Measurements from ENCODE around the gene SS18.
"Not testable (repeated sequence)": the region's sequence is repeated elsewhere in the genome, so short reads cannot be mapped to it uniquely, and the experiment has no call there.

Gene SS18, protein sequence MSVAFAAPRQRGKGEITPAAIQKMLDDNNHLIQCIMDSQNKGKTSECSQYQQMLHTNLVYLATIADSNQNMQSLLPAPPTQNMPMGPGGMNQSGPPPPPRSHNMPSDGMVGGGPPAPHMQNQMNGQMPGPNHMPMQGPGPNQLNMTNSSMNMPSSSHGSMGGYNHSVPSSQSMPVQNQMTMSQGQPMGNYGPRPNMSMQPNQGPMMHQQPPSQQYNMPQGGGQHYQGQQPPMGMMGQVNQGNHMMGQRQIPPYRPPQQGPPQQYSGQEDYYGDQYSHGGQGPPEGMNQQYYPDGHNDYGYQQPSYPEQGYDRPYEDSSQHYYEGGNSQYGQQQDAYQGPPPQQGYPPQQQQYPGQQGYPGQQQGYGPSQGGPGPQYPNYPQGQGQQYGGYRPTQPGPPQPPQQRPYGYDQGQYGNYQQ

GRCh38 chr18:26090130-26091046, at the start of gene SS18:
SS18 (minus strand) TSS chr18:26090613; CDS start chr18:26090569, 44 bp downstream.
- FAIRE-seq: no peak

GRCh38 chr18:26135548-26135947, 45.1 kb upstream of the SS18 start:
- DNase-seq (ENCODE audit: insufficient read length, low spot score): no peak
- no peak for FAIRE-seq

More at GRCh38 chr18:26090130-26091046, at the start of gene SS18:
- DNase-seq (ENCODE audit: insufficient read length, low spot score): peak; percentile 71

DNA sequence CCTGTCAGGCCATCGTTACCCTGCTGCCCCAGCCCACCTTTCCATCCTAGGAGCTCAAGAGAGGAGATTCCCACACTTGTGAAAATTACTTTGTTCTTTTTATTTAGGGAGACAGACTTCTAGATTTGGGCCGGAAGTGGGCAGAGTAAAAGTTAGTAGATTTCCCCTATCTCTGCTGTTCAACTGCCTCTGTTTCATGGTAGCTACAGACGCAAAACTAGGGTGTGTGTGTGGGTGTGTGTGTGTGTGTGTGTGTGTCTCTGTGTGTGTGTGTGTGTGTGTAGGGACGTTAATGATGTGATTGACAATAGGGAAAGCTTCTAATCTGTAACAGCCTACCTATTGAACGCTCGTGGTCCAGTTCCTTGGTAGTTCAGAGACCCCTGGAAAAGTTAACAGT, 43.7 kb upstream of the SS18 start:
- no peak for DNase-seq (ENCODE audit: insufficient read length, low spot score)
- FAIRE-seq: no peak

- DNase-seq (ENCODE audit: insufficient read length, low spot score): no peak
- no peak for FAIRE-seq
These were observed 43.2 kb upstream of the SS18 start, which contains the start of gene PSMA8 for GRCh38 chr18:26133652-26134051. PSMA8 (plus strand) TSS chr18:26133869; CDS start chr18:26133966, 97 bp downstream.

- DNase-seq (ENCODE audit: insufficient read length, low spot score); FAIRE-seq: not testable (repeated sequence)
These were observed 37.8 kb upstream of the SS18 start for GRCh38 chr18:26128192-26128591.

GRCh38 chr18:26127786-26128185, 37.4 kb upstream of the SS18 start:
- DNase-seq (ENCODE audit: insufficient read length, low spot score) (no peak), FAIRE-seq (no peak)

- not testable (repeated sequence) for FAIRE-seq; DNase-seq (ENCODE audit: insufficient read length, low spot score)
These were observed 31.6 kb upstream of the SS18 start for GRCh38 chr18:26121994-26122393.

DNA sequence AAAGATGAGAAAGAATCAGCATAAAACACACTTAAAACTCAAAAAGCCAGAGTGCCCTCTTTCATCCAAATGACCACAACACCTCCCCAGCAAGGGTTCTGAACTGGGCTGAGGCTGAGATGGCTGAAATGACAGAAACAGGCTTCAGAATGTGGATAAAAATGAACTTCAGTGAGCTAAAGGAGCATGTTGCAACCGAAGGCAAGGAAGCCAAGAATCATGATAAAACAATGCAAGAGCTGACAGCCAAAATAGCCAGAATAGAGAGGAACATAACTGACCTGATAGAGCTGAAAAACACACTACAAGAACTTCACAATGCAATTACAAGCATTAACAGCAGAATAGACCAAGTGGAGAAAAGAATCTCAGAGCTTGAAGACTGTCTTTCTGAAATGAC, 31.1 kb upstream of the SS18 start:
- DNase-seq (ENCODE audit: insufficient read length, low spot score): no peak

DNA sequence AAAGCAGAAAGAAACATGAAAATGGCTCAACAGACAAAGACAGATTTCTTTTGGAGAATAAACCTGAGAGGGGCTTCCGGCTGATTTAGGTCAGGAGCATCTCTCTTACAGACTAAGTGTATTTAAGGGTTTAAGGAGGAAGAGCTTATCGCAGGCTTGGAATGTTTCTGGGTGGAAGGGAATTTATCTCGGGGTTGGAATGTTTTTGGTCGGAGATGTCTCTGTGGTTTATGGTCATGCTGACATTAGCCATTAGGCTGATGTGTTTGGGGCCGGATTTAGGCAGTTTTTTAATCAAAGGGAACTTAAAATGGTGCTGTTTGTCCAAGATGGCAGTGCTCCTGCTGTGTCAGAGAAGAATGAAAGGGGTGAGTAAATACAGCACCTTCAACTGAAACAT, 28.8 kb upstream of the SS18 start:
- no peak for DNase-seq (ENCODE audit: insufficient read length, low spot score)
- FAIRE-seq: no peak

More for the DNA sequence above, 31.1 kb upstream of the SS18 start:
- FAIRE-seq: no peak

DNA sequence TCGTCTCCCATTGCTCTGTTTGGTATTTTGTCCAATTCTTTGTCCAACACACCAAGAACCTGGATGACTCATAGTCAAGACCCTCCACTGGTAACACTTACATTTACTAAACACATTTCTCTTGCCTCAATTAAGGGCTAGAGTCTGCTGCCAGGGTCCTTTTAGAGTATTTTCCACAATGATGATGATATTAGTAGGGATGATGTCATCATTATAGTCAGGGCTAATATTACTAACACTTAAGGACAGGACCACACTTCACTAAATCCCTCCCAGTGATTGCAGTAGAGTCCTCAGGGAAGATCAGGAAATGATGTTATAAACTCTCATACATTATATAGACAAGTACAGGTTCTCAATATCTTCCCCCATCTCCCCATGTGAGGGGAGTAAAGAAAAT, 13.6 kb upstream of the SS18 start:
- DNase-seq (ENCODE audit: insufficient read length, low spot score): no peak
- no peak for FAIRE-seq

DNA sequence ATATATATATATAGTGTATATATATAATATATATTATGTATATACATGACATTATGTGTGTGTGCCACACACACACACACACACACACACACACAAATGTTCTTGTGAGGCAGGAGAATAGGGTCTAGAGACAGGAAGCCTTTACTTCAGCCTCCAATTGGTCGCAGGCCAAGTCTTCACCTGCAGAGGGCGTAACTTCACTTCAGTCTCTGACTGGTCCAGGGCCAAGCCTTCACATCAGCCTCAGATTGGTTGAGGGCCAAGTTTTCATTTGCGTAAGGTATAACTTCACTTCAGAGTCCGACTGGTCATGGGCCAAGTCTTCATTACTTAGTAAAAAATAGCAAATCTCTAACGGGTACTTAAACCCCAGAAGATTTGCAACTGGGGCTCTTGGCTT, 13.2 kb upstream of the SS18 start:
- DNase-seq (ENCODE audit: insufficient read length, low spot score) (no peak), FAIRE-seq (no peak)

- FAIRE-seq: no peak
- DNase-seq (ENCODE audit: insufficient read length, low spot score): no peak
These were observed 7.2 kb upstream of the SS18 start for GRCh38 chr18:26097563-26097962.

- no peak for DNase-seq (ENCODE audit: insufficient read length, low spot score)
- FAIRE-seq: no peak
These were observed 6.4 kb upstream of the SS18 start for GRCh38 chr18:26096852-26097251.

GRCh38 chr18:26091047-26091630, 726 bp upstream of the SS18 start:
- no peak for DNase-seq (ENCODE audit: insufficient read length, low spot score)
- FAIRE-seq: no peak

- peak; percentile 9 for DNase-seq (ENCODE audit: insufficient read length, low spot score)
- FAIRE-seq: no peak
These were observed 902 bp downstream of the SS18 start for GRCh38 chr18:26089293-26090129.

DNA sequence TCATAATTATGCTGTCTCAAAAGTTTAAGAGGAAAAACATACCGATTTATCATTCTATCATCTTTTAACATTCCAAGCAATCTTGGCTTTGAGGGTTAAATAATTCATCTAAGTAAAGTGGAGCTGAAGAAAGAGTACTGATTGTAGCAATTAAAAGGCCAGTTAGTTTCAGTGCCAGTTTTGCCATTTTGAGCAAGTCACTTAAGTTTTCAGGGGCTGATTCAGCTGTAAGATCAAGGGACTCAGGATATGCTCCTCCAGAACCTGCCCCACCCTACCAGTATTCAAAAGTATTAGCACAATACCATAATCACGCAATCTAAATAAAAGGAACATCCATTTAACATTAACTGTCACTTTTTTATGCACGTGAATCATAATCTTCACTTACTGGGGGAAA, 1.9 kb downstream of the SS18 start:
- FAIRE-seq (no peak), DNase-seq (ENCODE audit: insufficient read length, low spot score) (no peak)

DNA sequence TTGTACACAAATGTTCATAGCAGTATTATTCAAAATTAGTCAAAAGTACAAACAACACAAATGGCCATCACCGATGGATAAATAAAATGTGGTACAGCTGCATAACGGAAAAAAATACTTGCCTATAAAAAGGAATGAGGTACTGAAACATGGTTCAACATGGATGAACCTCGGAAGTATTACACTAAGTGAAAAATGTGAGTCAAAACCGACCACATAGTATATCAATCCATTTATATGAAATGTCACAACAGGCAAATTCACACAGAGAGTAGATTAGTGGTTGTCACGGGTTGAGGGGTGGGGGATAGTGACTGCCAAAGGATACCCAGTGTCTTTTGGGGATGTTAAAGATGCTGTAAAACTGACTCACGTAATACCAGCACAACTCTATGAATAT, 3.5 kb downstream of the SS18 start:
- DNase-seq (ENCODE audit: insufficient read length, low spot score) (no peak), FAIRE-seq (no peak)

GRCh38 chr18:26085056-26085455, 5.4 kb downstream of the SS18 start:
- DNase-seq (ENCODE audit: insufficient read length, low spot score) (no peak), FAIRE-seq (no peak)

DNA sequence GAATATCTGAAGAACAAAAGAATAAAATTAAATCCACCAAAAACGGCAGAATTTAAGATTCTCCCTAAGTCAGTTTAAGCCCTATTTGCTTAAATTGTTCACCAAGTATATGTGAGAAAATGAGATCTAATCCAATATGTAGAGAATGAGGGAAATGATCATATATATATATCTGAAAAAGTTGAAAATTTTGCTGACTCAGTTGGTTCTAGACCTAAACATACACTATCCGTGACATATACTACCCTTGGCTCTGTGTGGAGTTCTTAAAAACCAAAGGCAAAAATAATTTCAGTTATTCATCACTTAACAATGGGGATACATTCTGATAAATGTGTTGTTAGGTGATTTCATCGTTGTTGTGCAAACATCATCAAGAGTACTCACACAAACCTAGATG, 7.3 kb downstream of the SS18 start:
- no peak for FAIRE-seq
- DNase-seq (ENCODE audit: insufficient read length, low spot score): no peak

DNA sequence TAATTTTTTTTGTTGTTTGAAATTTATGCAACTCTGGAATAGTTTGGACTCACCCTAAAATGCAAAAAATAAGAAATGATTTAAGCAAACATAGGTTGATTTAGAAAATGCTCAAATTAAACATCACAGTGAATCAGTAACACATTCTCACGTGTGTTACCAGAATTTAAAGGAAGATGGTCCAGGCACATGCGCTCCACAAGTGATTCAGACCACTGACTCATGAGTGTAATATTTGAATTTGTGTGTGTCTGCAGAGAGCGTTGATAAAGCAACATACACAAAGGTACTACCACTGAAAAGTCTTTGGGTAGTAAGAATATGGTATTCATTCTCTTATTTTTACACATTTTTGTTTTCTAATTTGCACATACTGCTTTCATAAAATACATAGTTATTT, 7.9 kb downstream of the SS18 start:
- DNase-seq (ENCODE audit: insufficient read length, low spot score) (no peak), FAIRE-seq (no peak)
